Stimulated activated CD8-positive, alpha-beta memory T cell treated with anti-CD3 and anti-CD28 coated beads, Interleukin-2, amount 100 ng/mL, for 1 hour (primary cell): ENCODE measurements around the gene ADD1.

Source experiments
- DNase-seq, 2 donors: peaks; one replicate each; pipeline ENCODE4 v3.0.0-alpha.2; 2020; ENCODE audit warnings: low read depth in 2 of 2

Gene ADD1

DNA sequence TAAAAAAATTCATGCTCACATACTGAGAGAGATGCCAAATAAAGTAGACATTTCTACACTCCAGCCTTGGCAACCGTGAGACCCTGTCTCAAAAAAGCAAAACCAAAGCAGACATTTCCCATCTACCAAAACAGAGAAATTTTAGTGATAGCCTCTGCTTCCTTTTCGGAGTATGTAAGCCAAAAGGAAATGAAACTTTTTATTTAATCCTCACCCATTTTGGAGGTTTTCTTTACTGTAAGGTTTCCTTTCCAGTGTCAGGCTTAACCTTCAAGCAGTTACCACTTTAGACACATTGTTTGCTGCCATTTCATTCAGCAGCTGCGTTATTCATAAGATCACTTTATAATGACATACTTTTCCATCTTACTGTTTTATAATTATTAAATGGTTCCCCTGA is 15.9 kb downstream of the ADD1 start:
- DNase-seq = no peak

DNA sequence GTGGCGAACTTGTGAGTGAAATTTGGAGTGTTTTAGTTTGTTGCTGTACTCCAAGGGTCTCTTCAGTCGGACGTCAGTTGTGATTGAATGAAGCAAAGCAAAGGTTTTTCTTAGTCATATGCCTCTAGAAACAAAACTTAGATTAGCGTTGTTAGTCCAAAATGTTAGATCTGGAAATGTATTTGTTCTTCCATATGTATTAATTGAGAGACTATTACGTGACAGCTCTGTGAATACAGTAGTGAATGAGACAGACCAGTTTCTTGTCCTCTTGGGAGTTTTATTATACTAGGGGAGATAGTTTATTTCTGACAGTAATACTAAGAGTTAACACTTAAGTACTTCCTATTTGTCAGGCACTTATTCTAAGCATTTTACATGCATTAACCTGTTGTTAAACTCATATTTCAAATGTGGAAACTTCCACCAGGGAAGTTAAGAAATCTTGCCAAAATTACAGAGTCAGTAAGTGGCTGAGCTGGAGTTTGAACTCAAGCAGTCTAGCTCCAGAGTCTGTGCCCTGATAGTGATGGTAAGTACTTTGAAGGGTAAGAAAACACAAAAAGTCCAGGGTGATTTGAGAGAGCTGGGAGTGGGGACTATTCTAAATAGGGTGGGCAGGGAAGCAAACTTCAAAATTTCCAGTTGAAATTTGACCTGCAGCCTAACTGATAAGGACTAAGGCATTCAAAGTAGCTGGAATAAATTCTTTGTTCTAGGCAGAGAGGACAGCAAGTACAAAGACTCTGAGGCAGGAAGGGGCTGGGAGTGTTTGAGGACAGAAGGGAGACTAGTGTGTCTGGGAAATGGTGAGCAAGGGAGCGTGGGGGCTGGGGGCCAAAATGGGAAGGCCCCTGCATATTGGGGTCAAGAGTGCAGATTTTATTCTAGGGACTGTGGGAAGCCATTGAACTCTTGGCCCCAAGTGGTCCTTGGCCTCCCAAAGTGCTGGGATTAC is 17.0 kb downstream of the ADD1 start:
- no peak for DNase-seq

DNA sequence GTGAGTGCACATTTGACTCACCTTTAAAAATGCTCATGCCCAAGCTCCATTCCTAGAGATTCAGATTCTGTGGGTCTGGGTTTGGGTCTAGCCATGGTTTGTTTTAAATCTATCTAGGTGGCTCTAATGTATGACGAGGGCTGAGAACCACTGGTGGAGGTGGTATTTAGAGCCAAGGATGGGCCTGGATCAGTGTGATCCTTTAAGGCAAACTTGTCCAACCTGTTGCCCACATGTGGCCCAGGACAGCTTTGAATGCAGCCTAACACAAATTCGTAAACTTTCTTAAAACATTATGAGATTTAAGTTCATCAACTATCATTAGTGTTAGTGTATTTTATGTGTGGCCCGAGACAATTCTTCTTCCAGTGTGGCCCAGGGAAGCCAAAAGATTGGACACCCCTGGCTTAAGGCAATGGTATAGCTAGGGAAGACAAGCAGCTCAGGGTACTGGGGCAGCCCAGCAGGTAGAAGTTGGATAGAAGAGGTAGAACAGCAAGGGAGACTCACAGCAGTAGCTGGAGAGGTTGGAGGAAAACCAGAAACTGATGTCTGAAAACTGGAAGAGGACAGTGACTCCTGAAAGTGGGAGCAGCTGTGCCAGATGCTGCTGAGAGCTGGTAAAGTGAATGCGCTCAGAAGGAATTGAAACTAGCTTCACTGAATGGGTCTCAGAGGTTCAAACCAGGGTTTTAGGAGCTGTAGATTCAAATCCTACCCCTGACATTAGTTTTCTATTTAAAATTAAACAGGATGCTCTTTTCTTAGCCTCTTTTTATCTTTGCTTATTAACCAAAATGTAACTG is 18.2 kb downstream of the ADD1 start:
- no peak for DNase-seq

DNA sequence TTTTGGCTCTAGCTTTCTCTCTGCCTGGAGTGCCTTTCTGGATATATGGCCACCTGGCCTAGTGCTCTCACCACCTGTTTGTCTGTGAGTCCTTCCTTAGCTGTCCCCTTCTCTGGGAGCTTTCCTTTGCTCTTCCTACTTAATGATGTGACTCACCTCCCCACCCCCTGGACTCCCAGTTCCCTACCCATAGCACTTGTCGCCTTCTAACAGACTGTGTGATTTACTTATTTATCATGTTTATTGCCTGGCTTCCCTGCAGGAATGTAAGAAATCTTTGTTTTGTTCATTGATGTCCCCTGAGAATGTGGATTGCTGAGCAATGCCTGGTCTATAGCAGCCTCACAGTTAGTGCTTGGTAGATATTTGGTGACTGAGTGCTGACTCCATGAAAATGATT is 18.9 kb downstream of the ADD1 start:
- no peak for DNase-seq

DNA sequence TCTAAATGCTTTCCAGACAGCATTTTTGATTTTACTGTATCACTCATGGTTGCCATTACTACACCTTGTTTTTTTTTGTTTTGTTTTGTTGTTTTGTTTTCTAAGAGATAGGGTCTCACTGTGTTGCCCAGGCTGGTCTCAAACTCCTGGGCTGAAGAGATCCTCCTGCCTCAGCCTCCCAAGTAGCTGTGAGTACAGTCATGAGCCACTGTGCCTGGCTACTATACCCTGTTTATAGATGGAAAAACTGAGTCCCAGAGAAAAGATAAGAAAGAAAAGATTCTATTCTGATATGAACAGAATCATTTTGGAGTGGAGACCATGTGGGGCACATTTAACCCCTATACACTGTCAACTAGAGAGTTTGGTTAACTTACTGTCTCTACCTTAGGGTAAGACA is 20.0 kb downstream of the ADD1 start:
- no peak for DNase-seq

DNA sequence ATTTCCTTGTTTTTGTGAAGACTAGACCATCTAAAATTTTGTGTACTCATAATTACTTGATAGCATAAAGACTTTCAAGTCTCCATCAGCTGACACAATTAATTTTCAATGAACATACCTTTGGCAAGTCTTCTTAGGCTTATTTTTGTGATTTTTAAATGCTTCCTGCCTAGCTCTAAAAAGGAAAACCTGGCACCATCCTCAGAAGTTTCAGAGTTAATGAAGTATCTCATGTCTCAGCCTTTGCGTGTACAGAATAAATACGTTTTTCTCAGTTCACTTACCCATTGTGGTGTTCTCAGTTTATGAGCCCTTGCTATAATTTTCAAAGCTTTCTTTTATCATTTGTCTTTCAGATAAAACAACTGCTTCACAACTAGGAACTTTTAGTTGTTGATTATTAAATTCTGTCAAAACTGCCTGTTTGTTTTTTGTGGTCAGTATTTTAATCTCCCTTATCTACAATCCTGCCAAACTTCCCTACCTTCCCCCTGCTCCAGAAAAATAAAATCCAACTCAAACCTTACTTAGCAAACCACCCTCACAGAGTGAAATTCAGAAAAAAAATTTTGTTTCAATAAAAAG is 21.6 kb downstream of the ADD1 start:
- no peak for DNase-seq

DNA sequence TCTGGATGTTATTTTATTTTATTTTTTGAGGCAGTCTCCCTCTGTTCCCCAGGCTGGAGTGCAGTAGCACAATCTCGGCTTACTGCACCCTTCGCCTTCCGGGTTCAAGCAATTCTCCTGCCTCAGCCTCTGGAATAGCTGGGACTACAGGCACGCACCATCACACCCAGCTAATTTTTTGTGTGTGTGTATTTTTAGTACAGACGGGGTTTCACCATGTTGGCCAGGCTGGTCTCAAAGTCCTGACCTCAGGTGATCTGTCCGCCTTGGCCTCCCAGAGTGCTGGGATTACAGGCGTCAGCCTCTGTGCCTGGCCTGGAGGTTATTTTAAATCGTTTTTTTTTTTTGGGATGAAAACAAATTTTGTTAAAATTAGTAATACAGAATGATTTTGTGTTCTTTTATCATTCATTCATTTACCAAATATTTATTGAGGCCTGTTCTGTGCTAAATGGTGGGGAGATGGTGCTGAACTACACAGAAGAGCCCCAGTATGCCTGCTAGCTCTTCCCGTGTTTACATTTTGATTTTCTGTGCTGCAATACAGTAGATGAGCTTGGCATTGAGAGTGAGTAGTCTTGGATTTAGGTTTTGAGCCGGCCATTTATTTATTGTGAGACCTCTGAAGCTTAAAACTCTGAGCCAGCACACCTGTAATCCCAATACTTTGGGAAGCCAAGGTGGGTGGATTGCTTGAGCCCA is 22.7 kb downstream of the ADD1 start:
- DNase-seq = no peak

DNA sequence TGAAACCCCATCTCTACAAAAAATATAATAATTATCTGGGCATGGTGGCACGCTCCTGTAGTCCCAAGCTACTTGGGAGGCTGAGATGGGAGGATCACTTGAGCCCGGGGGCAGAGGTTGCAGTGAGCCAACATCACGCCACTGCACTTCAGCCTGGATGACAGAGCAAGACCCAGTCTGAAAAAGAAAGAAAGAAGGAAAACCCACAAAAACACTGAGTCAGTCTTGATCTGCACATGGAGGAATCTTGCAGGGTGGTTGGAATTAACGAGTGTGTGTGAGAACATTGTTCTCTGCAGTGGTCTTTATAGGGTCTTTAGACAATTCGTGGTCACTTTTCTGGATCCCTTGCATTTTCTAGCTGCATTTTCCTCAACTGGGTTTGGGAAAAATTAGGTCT is 23.2 kb downstream of the ADD1 start:
- no peak for DNase-seq

DNA sequence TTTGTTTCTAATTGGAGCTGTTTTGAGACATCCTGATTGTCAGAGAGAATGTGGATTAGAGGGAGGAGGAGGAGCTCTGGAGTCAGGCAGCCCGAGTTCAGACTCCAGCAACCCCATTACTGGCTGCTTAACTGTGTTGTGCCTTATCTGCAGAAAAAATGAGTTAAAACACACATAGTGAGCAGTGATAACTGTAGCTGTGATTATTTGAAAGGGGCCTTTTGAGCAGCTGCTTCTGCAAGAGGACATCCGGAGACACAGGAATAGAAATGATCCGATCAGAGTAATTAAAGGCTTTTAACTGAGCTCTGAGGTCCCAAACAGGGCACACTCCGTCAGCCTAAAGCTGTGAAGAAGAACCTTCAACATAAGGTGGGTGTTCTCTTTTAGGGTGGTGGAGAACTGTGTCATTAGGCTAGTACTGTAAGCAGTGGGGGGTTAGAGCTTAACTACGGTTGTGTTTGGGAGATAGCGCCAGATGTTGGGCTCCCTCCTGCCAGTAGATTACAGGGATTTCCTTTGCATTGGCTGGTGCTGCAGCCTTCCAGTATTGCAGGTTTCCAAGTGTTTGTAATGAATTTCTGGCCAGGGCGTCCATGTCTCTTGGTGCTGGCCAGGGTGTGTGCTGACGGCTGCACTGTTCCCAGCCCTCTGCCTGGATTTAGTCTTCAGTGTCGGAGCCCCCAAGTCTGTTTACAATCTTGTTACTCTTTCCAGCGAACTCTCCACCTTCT is 24.3 kb downstream of the ADD1 start:
- no peak for DNase-seq

DNA sequence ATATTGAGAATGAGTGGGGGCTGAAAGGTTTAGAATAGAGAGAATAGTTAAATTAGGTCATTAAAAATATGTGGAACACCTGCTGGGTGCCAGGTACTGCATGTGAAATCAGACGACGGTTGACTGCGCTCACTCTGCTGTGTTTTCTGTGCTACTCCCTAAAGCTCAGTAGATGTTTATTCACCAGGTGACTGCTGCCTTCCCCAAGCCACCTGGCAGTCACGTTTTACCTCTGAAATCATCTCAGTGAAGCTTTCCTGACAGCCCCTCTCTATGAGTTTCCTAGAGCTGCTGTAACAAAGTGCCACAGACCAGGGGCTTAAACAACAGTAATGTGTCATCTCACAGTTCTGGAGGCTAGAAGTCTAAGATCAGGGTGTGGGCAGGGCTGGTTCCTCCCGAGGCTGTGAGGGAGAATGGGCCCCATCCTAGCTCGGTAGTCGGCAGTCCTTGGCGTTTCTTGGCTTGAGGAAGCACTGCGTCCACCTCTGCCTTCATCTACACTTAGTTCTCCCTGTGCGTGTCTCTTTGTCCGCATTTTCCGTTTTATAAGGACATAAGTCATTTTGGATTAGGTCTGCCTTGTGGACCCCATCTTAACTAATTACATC is 25.3 kb downstream of the ADD1 start:
- DNase-seq = no peak

DNA sequence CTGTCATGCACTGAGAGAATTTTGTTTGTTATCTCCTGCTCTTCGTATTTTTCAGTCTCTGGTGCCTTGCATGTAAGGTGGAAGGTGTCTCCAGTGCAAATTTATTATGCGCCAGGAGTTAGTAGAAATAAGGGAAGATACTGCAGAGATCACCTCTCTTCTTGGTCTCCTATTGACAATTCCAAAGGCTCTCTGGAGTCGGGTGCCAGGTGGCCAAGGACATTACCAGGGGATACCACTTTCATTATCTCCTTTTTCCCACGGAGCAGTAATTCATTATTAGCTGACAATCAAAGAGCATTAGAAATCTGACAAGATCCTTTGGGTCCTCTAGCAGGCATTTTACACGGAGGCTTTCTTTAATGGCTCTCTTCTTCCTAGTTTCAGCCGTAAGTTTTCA is 26.0 kb downstream of the ADD1 start:
- no peak for DNase-seq

DNA sequence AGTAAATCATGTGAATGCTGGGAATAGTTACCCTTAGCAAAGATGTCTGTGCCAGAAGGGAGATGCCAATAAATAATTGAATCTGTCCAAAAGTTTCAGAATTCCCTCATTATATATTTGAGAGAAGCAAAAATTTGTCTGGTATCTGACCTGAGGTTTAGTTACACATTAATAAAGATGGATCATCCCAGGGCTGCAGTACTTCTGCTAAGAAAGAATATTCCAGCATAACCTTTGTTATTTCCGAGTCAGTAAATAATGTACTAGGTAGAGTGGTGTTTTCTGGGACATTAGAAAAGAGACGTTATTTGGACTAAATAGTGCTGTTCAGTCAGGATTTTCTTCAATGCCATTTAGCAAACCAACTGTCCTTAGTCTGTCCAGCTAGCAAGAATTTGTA is 26.4 kb downstream of the ADD1 start:
- DNase-seq = no peak

DNA sequence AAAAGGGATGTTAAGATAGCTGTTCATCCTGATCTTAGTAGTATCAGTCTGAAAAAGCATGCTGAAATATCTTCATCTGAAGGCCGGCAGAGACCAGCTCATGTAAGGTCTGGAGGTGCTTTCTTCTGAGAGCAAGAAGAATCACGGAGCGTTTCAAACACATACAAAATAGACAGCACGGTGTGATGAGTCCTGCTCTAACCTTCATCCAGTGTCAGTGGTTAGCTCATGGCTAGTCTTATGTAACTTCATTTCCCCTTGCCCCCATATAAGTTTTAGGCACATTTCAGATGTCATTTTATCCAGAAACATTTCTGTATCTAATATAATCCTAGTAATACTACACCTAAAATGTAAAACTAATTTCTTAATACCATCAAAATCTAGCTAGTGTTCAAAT is 27.8 kb downstream of the ADD1 start:
- no peak for DNase-seq

DNA sequence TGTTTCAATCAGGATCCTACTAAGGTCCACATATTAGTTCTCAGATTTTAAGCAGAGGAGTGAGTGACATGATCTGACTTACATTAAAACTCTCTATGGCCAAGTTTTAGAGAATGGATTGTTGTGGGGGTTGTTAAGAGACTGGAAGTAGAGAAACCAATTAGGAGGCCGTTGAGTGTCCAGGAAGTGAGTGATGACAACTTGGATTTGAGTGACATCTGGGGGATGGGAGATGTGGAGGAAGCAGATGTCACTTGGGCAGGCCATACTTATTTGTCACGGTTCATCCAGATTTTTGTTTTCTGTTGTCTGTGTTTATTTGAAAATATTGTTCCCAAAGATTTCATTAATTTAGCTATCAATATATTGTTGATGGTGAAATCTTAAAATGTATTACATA is 28.3 kb downstream of the ADD1 start:
- DNase-seq = no peak

DNA sequence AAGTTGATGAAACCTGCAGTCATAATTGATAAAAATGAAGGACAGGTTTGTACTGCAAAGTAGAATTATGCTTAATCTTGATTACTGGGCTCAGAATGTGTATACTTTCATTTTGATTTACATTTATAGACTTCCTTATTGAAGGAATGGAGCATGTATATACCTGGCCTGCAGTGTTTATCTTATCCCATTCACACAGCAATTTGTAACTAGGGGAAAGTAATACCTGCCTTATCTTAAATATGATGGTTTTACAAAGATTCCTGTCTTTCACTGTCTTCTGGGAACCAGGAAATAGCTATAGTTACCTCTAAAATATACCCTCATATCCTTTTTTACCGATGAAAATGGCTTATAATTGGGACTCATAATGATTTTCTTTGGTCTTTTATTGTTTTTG is 29.7 kb downstream of the ADD1 start:
- no peak for DNase-seq

DNA sequence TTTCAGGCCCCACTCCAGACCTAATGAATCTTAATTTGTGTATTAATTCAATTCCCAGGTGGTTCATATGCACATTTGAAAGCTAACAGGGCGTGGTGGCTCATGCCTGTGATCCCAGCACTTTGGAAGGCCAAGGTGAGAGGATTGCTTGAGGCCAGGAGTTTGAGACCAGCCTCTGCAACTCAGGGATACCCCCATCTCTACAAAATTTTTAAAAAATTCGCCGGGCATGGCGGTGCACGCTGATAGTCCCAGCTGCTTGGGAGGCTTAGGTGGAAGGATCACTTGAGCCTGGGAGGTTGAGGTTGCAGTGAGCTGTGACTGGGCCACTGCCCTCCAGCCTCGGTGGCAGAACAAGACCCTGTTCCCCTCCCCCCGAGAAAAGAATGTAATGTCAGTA is 31.2 kb downstream of the ADD1 start:
- DNase-seq = no peak

DNA sequence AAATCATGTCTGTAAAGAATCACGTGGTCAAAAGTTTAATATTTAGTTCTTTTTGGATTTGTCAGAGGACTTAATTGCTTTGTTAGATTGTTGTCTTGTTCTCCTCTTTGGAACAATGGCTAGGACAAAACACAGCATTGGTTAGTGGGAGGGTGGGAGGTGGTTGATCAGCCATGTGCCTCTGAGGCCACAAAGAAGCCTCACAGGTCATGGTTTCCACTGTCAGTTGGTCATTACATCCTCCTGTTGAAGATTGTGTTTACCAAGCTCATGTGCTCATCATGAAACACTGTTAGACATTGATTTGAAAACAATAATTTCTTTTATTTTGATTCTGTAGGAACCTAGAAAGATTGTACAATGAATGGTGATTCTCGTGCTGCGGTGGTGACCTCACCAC is 31.9 kb downstream of the ADD1 start:
- DNase-seq = no peak

DNA sequence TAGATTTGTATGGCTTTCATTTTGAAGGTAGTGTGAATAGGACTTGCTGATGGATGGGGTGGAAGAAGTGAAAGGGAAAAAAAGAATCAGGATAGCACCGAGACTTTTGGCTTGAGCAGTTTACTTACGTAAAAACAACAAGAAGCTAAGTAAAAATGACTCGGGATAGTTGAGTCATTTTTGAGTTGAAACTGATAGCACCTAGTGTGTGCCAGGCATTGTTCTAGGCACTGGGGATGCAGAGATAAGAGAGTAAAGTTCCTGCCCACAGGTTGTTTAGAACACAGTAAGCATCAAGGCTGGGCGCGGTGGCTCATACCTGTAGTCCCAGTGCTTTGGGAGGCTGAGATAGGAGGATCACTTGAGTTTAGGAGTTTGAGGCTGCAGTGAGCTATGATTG is 34.7 kb downstream of the ADD1 start:
- DNase-seq = no peak

DNA sequence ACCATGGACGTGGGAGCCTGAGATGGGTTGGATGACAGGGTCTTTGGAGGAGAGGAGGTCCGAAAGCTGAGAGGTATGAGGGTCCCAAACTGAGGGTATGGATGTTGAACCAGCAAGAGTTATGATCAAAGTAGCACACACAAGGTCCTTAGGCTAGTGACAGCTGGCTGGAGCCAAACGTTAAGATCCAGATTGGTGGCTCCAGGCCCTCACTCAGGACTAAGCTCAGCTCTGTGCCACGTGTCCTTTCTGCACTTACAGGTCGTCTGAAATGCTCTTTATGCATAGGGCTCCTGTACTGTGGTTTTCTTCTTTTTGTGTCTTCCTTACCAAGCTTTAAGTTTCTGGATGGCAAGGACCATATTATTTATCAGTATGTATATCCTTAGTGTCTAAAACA is 35.4 kb downstream of the ADD1 start:
- DNase-seq = no peak

DNA sequence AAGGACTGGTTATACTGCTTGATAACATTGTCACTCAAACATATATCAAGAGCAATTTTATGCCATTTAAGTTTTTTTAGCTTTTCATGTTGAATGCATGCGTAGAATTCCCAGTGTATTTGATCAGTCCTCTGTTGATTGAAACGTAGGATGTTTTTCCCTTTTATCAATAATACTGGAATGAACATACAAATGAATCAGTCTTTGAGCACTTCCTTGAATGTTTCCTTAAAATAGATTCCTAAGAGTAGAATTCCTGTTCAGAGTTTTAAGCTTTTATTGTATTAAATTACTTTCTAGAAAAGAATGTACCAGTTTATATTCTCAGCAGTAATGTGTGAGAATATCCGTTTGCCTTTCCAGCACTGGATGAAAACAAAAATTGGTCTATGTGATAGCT is 37.8 kb downstream of the ADD1 start:
- no peak for DNase-seq

DNA sequence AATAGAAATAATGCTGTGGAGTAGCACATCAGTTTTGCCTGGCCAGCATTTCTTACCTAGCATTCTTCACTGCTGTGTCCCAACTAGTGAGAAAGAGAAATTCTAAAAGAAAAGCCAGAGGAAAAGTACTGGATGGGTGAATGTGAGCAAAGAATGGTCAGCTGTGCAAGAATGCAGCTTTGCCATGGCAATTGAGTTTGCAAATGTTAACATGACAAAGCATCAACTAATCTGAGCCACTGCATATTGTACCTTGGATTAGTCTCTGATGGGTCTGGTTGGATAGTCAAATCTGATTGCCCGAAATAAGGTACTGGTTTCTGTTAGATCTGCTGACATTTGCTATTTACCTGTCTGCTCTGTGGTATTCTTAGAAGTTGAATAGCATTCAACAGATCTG is 38.7 kb downstream of the ADD1 start:
- DNase-seq = no peak
